EH (cell line): ENCODE results near the gene SENP7.
"Not testable (repeated sequence)": the region's sequence is repeated elsewhere in the genome, so short reads cannot be mapped to it uniquely, and the experiment has no call there.

Experiments used
- DNase-seq: peaks from one replicate; pipeline ENCODE4 v3.0.0-alpha.2; 2015; ENCODE audit warnings: low read depth

SENP7 gene

DNA sequence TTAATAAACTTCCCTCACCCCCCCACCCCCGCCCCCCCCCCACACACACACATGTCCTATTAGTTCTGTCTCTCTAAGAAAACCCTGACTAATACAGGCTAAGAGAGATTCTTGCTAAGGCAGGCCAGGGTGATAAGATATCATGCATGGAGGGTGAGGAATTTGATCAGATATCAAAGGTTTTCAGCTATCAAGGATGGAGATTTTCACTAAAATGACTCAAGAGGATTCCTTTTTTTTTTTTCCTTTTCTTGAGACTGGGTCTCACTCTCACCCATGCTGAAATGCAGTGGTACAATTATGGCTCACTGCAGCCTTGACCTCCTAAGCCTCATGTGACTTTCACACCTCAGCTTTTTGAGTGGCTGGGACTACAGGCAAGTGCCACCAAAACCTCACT, 14.9 kb upstream of the SENP7 start:
- no peak for DNase-seq

DNA sequence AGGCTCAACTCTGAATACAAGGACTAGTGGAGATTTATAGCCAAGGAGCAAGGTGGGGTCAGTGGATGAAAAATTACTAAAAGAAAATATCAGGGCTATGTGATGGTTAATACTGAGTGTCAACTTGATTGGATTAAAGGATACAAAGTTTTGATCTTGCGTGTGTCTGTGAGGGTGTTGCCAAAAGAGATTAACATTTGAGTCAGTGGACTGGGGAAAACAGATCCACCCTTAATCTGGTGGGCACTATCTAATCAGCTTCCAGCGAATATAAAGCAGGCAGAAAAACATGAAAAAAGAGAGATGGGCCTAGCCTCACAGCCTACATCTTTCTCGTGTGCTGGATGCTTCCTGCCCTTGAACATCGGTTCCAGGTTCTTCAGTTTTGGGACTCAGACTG, 14.4 kb upstream of the SENP7 start:
- DNase-seq, result no peak

DNA sequence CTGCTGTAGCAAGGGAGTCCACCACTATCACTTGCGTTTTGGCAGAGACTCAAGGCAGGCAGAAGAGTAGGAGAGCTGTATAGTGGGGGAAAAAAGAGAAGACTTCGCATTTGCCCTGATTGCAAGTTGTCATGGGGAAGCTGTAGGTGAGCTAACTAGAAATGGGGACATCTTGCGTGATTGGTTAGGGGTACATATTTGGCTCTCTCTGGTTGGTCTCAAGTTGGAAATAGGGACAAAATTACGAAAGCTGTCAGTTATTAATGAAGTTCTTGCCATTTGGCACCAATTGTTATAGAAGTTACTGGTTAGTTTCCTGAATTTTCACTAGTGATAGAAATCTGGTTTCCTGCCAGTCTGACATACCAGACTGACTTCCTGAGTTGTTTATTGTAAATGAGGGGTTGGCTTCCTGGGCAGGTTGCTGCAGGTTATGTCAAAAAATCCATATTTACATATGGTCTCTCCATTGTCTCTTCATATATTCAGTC, 8.2 kb upstream of the SENP7 start:
- DNase-seq, result no peak

DNA sequence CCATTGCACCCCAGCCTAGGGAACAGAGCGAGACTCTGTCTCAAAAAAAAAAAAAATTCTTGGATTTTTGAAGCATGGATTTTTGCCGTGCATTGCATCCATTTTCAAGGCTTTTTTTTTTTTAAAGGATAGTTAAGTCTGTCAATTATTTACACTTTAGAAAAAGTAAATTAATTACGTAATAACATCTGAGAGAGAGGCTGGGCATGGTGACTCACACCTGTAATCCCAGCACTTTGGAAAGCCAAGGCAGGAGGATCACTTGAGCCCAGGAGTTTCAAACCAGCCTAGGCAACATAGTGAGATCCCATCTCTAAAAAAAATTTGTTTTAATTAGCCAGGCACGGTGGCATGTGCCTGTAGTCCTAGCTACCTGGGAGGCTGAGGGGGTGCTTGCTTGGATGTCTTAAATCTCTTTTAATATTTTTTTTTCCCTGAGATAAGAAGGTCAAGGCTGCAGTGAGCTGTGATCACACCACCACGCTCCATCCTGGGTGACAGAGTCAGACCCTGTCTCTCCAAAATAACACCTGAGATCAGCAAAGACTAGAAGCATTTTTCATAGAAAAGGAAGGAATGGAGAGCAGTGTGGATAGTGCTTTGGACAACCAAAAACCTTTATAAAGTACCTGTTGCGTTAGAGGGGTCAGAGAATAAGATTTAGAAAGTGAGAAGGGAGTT, 6.8 kb upstream of the SENP7 start:
- no peak for DNase-seq

DNA sequence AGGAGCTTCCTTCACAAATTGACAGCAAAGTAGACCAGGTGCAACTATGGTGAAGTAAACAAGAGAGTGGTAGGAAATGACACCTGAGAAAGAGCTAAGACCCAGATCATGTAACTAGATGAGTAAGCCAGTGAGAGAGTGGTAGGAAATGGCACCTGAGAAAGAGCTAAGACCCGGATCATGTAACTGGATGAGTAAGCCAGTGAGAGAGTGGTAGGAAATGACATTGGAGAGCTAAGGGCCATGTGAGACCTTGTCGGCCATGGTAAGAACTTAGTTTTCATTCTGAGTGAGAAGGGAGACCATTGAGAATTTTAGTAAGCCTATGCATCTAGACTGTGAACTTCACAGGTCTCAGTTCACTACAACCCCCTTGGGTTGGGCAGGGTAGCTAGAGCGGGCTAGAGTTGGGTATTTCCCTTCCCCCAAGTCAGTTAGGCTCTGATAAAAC, 5.4 kb upstream of the SENP7 start:
- DNase-seq, result peak; percentile 1

DNA sequence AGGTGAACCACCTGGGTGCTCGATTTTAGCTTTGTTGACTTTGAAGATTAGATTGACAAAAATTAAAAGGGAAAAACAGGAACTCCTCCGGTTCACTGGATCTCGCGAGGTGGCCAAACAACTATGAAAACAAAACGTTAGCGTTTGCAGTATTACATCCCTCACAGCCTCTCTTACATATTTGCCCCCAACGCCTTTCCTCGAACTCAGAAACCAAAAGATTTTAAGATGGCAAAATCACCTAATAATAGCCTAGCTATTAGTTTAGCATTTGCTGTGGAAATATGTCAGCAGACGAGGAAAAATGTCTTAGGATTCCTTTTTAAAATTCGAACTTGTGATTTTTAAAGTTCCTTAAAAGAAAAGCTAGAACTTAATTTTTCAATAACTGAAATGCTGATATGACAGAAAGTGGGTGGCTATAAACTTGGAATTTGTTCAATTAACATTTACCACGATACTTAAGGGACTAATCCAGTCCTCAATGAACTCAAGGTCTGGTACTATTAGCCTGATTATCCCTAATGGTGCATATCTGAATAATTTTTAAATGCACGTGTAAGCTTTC, 491 bp upstream of the SENP7 start:
- DNase-seq, result no peak

DNA sequence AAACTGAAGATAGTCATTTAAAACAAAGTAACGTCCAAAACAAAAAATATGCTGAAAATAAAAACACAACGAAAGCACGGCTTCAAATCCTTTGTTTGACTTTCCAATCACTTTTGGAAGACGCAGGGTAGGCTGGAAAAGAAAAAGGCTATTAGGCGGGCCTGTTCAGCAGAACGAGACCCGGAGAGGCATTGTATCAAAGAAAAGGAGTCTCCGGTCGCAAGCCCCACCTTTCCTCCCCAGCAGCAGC, 691 bp downstream of the SENP7 start:
- no peak for DNase-seq

DNA sequence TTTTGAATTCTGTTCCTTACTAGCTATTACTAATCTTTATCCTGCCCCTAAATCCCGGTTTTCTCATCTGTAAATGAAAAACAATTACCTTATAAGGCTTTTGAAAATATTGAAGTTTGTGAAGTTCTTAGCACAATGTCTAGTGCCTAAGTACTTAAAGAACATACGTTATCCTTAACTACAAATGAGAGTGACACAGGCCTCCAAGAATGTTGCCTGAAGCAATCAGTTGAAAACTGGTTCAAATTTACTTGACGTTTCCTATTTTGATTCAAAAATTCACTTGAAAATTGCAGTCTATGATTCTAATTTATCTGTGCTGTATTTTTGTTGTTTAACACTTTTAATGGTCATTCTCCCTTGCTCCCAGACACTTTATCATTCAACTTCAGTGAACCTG, 3.2 kb downstream of the SENP7 start:
- peak; percentile 83 for DNase-seq

DNA sequence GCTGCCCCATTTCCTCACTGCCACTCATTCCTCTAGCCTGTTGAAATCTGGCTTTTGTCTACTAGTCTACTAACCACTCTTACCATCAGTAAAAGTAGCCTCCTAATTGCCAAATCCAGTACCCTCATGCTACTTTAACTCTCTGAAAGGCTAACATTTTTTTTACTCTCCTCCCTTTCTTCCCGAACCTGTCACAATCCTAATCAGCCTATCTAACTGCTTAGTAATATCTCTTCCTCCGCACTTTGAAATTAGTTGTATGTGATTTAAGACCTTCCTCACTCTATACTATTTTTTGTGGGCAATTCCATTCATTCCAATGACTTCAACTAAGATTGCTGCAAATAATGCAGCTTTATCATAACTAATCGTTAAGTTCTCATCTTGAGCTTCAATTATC, 3.7 kb downstream of the SENP7 start:
- DNase-seq, result peak; percentile 62

DNA sequence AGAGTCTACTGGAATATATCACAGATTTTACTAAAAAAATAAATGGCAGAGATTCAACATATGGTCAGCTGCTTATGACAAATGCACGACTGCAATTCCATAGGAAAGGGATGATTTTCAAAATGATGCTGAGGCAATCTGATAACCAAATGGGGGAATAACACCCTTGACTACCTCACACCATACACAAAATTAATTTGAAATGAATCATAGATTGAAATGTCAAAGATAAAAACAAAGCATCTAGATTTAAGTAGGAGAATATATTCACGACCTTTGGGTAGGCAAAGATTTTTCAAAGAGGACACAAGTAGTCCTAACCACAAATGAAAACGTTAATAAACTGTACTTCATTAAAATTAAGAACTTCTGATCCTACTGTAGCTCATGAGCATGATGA, 11.2 kb downstream of the SENP7 start:
- DNase-seq, result peak; percentile 7

DNA sequence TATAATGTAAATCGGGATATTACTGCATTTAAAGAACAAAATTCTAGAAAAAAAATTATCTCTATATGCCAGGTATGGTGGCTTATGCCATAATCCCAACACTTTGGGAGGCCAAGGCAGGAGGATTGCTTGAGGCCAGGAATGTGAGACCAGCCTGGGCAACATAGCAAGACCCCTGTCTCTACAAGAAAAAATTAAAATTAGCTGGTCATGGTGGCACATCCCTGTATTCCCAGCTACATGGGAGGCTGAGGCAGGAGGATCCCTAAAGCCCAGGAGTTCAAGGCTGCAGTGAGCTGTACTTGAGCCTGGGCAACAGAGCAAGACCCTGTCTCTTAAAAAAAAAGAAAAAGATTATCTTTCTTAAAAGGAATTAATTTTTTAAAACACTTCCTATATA, 12.8 kb downstream of the SENP7 start:
- no peak for DNase-seq

DNA sequence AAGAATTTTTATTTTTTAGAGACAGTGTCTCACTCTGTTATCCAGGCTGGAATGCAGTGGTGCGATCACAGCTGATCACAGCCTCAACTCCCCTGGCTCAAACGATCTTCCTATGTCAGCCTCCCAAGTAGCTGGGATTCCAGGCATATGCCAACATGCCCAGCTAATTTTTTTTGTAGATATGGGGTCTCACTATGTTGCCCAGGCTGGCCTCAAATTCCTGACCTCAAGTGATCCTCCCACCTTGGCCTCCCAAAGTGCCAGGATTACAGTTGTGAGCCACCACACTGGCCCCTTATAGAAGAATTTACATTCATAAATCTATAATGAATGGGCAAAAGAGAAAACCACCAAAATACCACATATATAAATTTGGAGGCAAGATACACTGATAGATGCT, 15.2 kb downstream of the SENP7 start:
- DNase-seq, result no peak

DNA sequence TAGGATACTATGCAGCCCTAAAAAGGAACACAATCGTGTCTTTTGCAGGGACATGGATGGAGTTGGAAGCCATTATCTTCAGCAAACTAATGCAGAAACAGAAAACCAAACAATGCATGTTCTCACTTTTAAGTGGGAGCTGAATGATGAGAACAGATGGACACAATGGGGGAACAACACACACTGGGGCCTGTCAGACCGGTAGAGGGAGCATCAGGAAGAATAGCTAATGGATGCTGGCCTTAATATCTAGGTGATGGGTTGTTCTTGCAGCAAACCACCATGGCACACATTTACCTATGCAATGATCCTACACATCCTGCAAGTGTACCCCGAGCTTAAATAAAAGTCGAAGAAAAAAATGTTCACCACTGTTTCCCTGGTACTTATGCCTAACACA, 17.5 kb downstream of the SENP7 start:
- DNase-seq, result no peak

DNA sequence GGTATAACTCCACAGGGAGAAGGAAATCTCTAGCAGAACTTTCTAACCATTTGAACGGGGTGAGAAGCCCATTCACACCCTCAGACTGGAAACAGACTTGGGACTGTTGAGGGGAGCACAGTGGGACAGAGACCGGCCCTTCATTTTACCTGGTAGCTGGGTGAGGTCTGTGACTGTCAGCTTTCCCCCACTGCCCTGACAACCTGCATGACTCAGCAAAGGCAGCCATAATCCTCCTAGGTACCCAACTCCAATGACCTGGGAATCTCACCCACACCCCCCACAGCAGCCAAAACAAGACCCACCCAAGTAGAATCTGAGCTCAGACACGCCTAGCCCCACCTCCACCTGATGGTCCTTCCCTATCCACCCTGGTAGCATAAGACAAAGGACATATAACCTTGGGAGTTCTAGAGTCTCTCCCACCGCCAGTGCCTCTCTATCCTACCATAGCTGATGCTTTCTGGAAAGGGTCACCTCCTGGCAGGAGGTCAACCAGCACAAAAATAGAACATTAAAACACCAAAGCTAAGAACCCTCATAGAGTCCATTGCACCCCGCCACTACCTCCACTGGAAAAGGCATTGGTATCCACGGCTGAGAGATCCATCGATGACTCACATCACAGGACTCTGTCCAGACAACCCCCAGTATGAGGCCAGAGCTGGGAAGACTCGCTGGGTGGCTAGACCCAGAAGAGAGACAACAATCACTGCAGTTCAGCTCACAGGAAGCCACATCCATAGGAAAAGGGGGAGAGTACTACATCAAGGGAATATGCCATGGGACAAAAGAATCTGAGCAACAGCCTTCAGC, 28.0 kb downstream of the SENP7 start:
- DNase-seq, result peak; percentile 85

DNA sequence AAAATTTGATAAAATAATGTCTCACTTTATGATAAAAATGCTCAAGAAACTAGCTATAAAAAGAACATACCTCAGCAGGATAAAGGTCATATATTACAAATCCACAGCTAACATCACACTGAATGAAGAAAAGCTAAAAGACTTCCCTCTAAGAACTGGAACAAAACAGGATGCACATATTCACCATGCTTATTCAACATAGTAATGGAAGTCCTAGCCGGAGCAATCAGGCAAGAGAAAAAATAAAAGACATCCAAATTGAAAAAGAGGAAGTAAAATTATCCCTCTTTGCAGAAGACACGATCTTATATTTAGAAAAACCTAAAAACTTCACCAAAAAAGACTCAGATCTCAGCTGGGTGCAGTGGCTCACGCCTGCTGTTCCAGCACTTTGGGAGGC, 34.0 kb downstream of the SENP7 start:
- no peak for DNase-seq

DNA sequence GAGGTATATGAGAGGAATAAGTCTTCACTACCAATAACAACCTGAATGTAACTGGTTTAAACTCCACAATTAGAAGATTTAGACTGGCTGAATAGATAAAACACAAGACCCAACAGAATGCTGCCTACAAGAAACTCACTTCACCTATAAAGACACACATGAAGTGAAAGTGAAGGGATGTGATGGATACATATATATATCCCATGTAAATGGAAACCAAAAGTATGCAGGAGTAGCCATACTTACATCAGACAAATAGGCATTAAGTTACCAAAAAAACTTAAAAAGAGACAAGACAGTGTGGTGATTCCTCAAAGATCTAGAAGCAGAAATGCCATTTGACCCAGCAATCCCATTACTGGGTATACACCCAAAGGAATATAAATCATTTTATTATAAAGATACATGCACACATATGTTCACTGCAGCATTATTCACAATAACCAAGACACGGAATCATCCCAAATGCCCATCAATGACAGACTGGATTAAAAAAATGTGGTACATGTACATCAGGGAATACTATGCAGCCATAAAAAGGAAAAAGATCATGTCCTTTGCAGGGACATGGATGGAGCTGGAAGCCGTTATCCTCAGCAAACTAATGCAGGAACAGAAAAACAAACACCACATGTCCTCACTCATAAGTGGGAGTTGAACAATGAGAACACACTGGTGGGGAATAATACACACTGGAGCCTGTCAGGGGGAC, 38.0 kb downstream of the SENP7 start:
- DNase-seq, result not testable (repeated sequence)

DNA sequence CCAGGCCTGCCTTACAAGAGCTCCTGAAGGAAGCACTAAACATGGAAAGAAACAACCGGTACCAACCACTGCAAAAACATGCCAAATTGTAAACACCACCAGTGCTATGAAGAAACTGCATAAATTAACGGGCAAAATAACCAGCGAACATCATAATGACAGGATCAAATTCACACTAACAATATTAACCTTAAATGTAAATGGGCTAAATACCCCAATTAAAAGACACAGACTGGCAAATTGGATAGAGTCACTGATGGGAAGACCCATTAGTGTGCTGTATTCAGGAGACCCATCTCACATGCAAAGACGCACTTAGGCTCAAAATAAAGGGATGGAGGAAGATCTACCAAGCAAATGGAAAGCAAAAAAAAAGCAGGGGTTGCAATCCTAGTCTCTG, 44.3 kb downstream of the SENP7 start:
- not testable (repeated sequence) for DNase-seq

DNA sequence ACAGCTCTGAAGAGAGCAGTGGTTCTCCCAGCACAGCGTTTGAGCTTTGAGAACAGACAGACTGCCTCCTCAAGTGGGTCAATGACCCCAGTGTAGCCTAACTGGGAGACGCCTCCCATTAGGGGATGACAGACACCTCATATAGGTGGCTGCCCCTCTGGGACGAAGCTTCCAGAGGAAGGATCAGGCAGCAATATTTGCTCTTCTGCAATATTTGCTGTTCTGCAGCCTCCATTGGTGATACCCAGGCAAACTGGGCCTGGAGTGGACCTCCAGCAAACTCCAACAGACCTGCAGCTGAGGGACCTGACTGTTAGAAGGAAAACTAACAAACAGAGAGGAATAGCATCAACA, 45.7 kb downstream of the SENP7 start:
- DNase-seq, result not testable (repeated sequence)

DNA sequence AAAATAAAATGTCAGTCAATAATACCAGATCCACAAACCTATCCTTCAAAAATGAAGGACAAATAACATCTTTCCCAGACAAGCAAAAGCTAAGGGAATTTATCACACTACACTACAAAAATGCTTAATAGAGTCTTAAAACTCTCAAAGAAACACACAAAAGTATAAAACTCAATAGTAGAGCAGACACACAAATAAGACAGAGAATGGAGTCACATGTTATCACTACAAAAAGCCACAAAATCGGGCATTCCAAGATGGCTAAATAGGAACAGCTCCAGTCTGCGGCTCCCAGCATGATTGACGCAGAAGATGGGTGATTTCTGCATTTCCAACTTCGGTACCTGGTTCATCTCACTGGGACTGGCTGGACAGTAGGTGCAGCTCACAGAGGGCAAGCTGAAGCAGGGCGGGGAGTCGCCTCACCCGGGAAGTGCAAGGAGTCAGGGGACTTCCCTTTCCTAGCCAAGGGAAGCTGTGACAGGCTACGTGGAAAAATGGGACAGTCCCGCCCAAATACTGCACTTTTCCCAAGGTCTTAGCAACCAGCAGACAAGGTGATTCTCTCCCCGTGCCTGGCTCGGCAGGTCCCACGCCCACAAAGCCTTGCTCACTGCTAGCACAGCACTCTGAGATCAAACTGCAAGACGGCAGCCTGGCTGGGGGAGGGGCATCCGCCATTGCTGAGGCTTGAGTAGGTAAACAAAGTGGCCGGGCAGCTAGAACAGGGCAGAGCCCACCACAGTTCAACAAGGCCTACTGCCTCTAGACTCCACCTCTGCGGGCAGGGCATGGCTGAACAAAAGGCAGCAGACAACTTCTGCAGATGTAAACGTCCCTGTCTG, 46.3 kb downstream of the SENP7 start:
- DNase-seq, result no peak

DNA sequence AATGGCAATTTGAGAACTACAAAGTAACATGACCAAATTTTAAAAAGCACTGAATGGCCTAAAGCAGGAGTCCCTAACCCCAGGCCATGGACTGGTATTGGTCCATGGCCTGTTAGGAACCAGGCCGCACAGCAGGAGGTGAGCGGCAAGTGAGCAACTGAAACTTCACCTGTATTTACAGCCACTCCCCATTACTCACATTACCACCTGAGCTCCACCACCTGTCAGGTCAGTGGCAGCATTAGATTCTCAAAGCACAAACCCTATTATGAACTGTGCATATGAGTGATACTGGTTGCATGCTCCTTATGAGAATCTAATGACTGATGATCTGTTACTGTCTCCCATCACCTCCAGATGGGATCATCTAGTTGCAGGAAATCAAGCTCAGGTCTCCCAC, 48.8 kb downstream of the SENP7 start:
- DNase-seq, result no peak

DNA sequence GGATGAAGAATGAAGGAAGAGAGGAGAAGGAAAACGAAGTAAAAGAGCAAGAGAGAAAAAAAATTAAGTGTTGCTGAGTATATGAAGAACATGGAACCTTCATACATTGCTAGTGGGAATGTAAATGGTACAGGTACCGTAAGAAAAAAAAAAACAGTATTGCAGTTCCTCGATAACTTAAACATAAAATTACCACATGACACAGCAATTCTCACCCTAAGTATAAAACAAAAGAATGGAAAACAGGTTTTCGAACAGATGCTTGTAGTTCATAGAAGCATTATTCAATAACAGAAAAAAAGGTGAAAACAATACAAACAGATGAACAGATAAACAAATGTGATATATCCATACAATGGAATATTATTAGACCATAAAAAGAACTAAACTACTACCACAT, 51.6 kb downstream of the SENP7 start:
- DNase-seq, result no peak

DNA sequence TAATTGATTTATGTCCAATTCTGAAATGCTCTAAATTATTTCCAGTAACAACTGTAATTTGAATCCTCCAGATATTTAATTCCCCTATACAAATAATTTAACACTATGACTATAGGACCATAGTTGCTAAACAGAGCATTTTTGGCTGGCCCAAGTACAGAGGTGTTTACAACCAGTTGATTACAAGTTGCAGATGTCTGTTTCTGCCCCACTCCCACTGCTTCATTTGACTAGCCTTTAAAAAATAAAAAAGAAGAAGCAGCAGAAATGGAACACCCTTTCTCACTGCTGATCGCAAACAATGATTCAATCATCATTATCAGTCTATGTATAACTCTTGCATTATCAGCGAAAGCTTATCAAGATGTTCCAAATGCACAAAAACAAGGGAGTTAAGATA, 54.6 kb downstream of the SENP7 start:
- DNase-seq, result no peak
